GM12865 (cell line): ENCODE measurements around the gene PPFIA1.
"Not testable (repeated sequence)": the region's sequence is repeated elsewhere in the genome, so short reads cannot be mapped to it uniquely, and the experiment has no call there.

Source experiments
- DNase-seq: peaks from one replicate; pipeline ENCODE4 v3.0.0; 2010; ENCODE audit warnings: low read depth
- H3K4me3 ChIP-seq: 2 replicates; pipeline ENCODE4 v1.5.1; 2011; ENCODE audit warnings: mild to moderate bottlenecking, low read depth, low read length, control low read depth
- CTCF ChIP-seq: IDR thresholded peaks from 2 replicates; pipeline ENCODE4 v1.5.1; 2011; ENCODE audit warnings: low read length, control low read depth, low read depth, inconsistent platforms; ENCODE audit not compliant: insufficient read depth; ENCODE audit errors: missing control alignments

PPFIA1 gene

GRCh38 chr11:70247710-70248072 is 22.8 kb upstream of the PPFIA1 start:
- no peak for DNase-seq
- TF ChIP-seq CTCF: no peak
- H3K4me3 ChIP-seq: no peak overlapping the region

GRCh38 chr11:70250876-70251658 is 19.4 kb upstream of the PPFIA1 start:
- TF ChIP-seq CTCF: no peak
- no peak overlapping the region for H3K4me3 ChIP-seq
- no peak for DNase-seq

GRCh38 chr11:70251659-70252321 is 18.7 kb upstream of the PPFIA1 start:
- no peak overlapping the region for H3K4me3 ChIP-seq
- no peak for DNase-seq
- TF ChIP-seq CTCF: no peak

GRCh38 chr11:70252844-70253243 is 17.6 kb upstream of the PPFIA1 start:
- TF ChIP-seq CTCF: no peak
- H3K4me3 ChIP-seq: no peak overlapping the region
- DNase-seq: peak; percentile 88

- no peak overlapping the region for H3K4me3 ChIP-seq
- no peak for DNase-seq
- no peak for TF ChIP-seq CTCF
These were observed 14.9 kb upstream of the PPFIA1 start for GRCh38 chr11:70255477-70256116.

- not testable (repeated sequence) for DNase-seq, H3K4me3 ChIP-seq
These were observed 11.4 kb upstream of the PPFIA1 start for GRCh38 chr11:70259077-70259476.

GRCh38 chr11:70262951-70263350 is 7.5 kb upstream of the PPFIA1 start:
- TF ChIP-seq CTCF: no peak
- no peak for DNase-seq
- H3K4me3 ChIP-seq: no peak overlapping the region
